GM18517 (cell line): ENCODE measurements around the gene SUGCT.

Source experiments
- ATAC-seq: cut with Tn5 transposase; IDR thresholded peaks from one replicate; pipeline ENCODE4 v1.9.1; 2021; ENCODE audit warnings: mild to moderate bottlenecking, moderate library complexity; ENCODE audit not compliant: unreplicated experiment

SUGCT gene

GRCh38 chr7:40315277-40315676 is 180.5 kb downstream of the SUGCT start:
- no peak for ATAC-seq

GRCh38 chr7:40316176-40316575 is 181.4 kb downstream of the SUGCT start:
- no peak for ATAC-seq

DNA sequence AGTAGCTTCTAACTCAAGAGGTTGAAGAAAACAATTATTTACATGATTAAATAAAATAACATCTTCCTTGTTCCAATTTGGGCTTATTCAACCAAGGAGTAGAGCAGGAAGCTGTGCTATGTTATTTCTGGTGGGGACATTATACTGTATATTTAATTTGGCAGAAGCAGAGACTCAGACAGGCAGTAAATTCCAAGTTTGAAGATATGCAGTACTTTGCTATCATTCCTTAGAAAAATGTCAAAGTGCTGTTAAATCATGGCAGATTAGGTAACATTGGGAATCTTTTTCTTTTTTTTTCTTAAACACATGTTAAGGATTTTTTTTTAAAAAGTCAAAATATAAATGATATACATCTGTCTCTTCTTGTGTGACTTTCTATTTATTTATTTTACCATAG is 190.1 kb downstream of the SUGCT start:
- no peak for ATAC-seq

GRCh38 chr7:40327113-40327512 is 192.3 kb downstream of the SUGCT start:
- no peak for ATAC-seq

- ATAC-seq = no peak
Observed at GRCh38 chr7:40327873-40328272, 193.1 kb downstream of the SUGCT start.

DNA sequence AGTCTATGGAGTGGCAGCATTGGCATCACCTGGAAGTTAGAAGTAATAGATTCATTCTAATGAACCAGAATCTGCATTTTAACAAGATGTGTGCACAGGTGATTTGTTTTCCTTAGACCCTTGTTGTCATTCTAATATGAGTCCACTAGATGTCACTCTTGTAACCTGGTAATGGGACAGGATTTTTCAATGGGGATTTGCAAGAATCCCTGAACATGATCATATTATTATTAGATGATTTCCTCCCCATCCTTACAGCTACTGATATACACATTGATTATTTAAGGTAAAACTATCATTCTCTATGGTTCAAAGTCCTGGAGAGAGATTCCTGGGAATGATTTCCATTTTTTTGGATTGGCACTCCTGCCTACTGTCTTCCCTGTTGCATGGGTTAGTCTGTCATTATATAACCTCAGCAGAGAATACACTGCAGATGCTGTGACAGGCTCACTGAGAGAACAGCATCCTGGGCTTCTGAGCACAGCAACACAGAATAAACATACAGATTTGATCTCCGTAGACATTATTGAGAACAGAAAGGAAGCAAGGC is 194.9 kb downstream of the SUGCT start:
- ATAC-seq = no peak

GRCh38 chr7:40330408-40330807 is 195.6 kb downstream of the SUGCT start:
- ATAC-seq = no peak

- no peak for ATAC-seq
Observed at GRCh38 chr7:40331915-40332314, 197.1 kb downstream of the SUGCT start.

GRCh38 chr7:40332516-40332915 is 197.7 kb downstream of the SUGCT start:
- no peak for ATAC-seq

DNA sequence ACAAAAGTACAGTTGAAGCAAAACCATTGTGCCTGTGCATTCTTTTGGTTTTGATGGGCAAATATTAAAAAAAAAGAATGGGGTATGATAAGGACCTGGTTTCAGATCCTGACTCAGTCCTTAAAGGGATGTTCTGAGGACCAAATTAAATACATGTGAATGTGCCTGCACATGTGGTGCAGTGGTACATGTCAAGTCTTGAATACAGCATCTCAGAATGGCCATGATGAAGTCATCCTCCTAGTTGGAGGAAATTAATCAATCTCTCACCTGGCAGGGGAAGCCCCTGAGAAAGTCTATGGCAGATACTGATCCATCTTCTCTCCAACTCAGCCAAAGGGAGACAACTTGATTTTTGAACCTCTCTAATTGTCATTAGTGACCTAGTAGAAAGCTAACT is 207.0 kb downstream of the SUGCT start:
- ATAC-seq = no peak

GRCh38 chr7:40346554-40346953 is 211.7 kb downstream of the SUGCT start:
- no peak for ATAC-seq

DNA sequence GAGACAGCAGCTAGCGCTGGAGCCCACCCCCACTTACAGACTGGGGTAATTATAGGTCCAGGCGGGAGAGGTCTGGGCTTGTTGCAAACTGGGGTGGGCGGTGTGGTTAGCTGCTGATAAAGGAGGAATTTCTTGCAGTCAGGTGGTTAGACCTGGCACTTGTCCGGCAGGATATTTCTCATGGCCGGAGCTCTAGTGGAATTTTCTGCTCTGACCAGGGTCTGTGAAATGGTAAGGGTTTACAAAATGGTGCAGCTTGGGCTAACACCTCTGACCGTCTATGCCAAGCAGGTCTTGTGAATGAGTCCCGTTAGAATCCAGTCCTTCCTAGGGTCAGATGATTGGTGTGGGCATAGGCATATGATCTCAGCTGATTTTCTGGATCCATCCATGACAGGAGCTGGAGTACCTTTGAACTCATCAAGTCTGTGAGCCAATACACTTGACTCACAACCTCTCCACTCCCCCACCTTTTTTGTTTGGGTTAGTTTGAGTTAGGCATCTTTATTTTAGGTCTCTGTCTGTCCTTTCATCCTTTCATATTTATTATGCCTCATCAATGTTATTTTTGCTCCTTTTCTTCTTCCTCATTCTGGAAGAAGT is 213.4 kb downstream of the SUGCT start:
- ATAC-seq = no peak

DNA sequence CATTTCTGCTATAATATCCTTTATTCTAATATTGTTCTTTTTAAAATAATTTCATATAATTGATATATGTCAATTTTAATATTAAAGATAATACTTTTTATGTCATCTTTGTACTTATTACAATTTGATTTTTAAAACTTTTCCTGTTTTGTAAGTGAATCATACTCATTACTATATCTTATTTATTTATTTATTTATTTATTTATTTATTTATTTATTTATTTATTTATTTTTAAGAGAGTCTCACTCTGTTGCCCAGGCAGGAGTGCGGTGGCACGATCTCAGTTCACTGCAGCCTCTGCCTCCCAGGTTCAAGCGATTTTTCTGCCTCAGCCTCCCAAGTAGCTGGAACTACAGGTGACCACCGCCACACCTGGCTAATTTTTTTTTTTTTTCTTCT is 215.3 kb downstream of the SUGCT start:
- no peak for ATAC-seq

DNA sequence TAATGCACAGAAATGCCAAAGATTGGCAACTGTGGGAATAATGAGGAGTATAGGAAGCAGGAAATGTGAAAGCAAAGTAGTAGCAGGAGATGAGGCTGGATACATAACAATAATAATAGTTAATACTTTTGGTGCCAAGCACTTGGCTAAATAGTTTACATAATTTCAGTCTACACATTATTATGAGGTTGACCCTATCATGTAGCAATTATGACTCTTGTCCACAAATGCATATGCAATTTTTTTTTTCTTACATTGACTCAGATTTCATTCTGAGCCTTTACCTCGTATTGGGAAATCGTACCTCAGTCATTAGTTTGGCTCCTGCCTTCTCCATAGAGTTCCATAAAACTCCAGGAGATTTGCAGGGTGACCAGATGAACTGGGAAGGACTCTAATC is 219.9 kb downstream of the SUGCT start:
- no peak for ATAC-seq

- ATAC-seq = no peak
Observed at GRCh38 chr7:40356312-40356711, 221.5 kb downstream of the SUGCT start.

GRCh38 chr7:40356871-40357709 is 222.3 kb downstream of the SUGCT start:
- no peak for ATAC-seq

DNA sequence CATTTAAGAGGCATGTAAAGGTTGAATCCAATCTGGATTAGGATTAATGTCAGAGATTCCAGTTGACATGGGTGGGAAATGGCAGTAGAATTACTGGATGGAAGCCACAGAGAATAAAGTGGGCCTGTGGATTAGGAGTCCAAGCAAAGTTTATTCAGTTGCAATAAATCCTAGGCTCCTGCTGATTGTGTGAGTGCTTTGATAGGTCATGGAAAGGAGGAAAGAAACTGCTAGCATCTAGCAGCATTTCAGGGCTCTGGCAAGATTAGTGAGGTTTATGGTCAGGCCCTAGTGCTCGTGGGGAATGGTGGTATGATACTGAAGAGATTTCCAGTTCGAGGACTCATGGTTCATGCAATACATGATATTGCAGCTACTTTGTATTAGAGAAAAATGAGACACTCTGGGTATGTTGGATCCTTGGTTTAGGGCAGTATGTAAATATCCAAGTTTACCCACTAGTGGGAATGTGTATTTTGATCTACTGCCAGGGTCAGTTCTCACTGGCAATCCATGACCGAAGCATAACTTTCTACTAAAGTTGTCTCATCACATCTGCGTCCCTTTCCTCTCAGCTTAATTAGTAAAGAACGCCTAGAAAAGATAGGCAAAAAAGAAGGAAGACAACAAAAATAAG is 235.0 kb downstream of the SUGCT start:
- ATAC-seq = no peak

- ATAC-seq = no peak
Observed at GRCh38 chr7:40371806-40372440, 237.1 kb downstream of the SUGCT start.

DNA sequence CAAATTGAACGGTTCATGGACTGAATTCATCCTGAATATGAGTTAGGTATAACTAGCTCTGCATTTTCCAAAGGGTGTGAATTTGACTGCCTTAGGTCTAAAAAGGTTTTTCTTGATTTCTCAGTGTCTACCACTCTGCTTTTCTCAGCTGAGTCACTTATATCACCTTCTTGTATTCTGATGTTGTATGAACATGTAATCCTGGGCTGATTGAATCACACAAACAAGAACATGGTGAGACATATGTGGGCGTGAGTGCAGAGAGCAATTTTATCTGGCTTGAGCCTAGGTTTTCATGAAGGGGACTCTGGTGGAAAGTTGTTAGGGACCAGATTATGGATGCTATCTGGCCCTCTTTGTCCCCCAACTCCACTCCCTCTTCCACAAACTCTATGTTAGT is 239.8 kb downstream of the SUGCT start:
- no peak for ATAC-seq

- no peak for ATAC-seq
Observed at GRCh38 chr7:40380111-40380510, 245.3 kb downstream of the SUGCT start.

DNA sequence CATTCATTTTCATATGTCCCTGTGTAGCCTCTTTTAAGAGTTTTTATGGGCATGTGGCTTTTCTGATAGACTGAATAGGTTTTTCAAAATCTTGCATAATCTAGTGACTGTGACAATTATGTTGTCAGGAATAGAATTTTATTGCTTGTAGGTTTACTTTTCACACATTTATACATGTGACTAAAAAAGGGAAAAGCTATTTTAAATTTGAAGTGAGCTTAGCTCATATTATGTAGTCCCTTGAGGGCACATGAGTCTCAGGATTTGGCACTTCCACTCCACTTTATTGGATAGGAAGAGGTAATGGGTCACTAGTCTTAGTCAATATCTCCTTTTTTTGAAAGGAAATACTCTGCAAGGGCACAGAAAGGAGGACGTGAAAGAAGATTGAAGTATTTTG is 247.3 kb downstream of the SUGCT start:
- ATAC-seq = no peak
